Glutamatergic neuron (in vitro differentiated cells): ENCODE data around the gene IWS1. TPM values are rescaled to one million over a fixed set of nuclear protein-coding genes. Genes with fewer than 3 reads are reported as not detected.

Source experiments
- DNase-seq: peaks from one replicate; pipeline ENCODE4 v3.0.0; 2022
- H3K27ac Mint-ChIP-seq: one replicate; pipeline ENCODE4 v1.8.0; 2020; ENCODE audit warnings: mild to moderate bottlenecking, mixed read lengths, inconsistent platforms; ENCODE audit not compliant: unreplicated experiment
- H3K27me3 Mint-ChIP-seq: one replicate; pipeline ENCODE4 v1.8.0; 2020; ENCODE audit warnings: mild to moderate bottlenecking, moderate library complexity, mixed read lengths, inconsistent platforms; ENCODE audit not compliant: unreplicated experiment
- H3K36me3 Mint-ChIP-seq: one replicate; pipeline ENCODE4 v1.8.0; 2020; ENCODE audit warnings: mild to moderate bottlenecking, mixed read lengths, inconsistent platforms; ENCODE audit not compliant: unreplicated experiment
- H3K4me1 Mint-ChIP-seq: one replicate; pipeline ENCODE4 v1.8.0; 2020; ENCODE audit warnings: mild to moderate bottlenecking, low read depth, mixed read lengths, inconsistent platforms; ENCODE audit not compliant: unreplicated experiment
- H3K4me3 Mint-ChIP-seq: one replicate; pipeline ENCODE4 v1.8.0; 2020; ENCODE audit warnings: mild to moderate bottlenecking, mixed read lengths, inconsistent platforms; ENCODE audit not compliant: unreplicated experiment
- H3K9me3 Mint-ChIP-seq: one replicate; pipeline ENCODE4 v1.8.0; 2020; ENCODE audit warnings: mild to moderate bottlenecking, moderate library complexity, mixed read lengths, inconsistent platforms; ENCODE audit not compliant: unreplicated experiment
- CTCF ChIP-seq: fragments of 200-600 bp; sonication (generic); IDR thresholded peaks from one replicate; pipeline ENCODE4 v1.5.0; 2021; ENCODE audit not compliant: partially characterized antibody, unreplicated experiment
- long read RNA-seq: library from polyadenylated mRNA; unstranded; transcript quantifications from one replicate; pipeline ENCODE4 v2.0.0, GENCODE V29; 2020; ENCODE audit not compliant: unreplicated experiment
- total RNA-seq: library from RNA; stranded (reverse); fragmentation: NEBNext Ultra II Directional; extraction: Animal tissue kit (Norgen Biotek cat#: 25700); gene quantifications from one replicate; pipeline ENCODE4 v1.2.1, GENCODE V29; 2021; ENCODE audit not compliant: unreplicated experiment

IWS1 gene
- total RNA-seq = 46.1 TPM
- long read RNA-seq, transcript IWS1-201 (14 exons, 2,958 nt) = major isoform, 5 of 32 reads
- long read RNA-seq, partial matches to known transcripts = 22 of 32 reads
- long read RNA-seq, other reads (novel, unspliced or antisense) = 4 of 32 reads

GRCh38 chr2:127526132-127527000, at the start of gene IWS1:
Gene IWS1, minus strand, starts transcription at chr2:127526489. Its CDS starts 281 bp downstream, at chr2:127526208.
- Mint-ChIP-seq H3K4me1 (peaks cover 6% of the 10 kb centered on the region), H3K9me3 (peaks cover 4% of the 10 kb centered on the region), H3K27ac (peak within 1 kb of the TSS; percentile 97), H3K4me3 (peak within 1 kb of the TSS; percentile 97), H3K27me3 (peaks cover 4% of the 10 kb centered on the region), H3K36me3 (no peaks in the 10 kb centered on the region)
- peak; percentile 51 for TF ChIP-seq CTCF
- peak; percentile 95 for DNase-seq

- DNase-seq = no peak
- Mint-ChIP-seq H3K4me3 (no peak overlapping the region), H3K36me3 (no peaks in the 10 kb centered on the region), H3K27ac (no peak overlapping the region), H3K27me3 (peaks cover 8% of the 10 kb centered on the region), H3K9me3 (peaks cover 1% of the 10 kb centered on the region), H3K4me1 (peaks cover 1% of the 10 kb centered on the region)
- TF ChIP-seq CTCF = no peak
Measured at GRCh38 chr2:127575941-127576432, 49.7 kb upstream of the IWS1 start.

- Mint-ChIP-seq H3K27me3 (peaks cover 8% of the 10 kb centered on the region), H3K4me1 (peaks cover 1% of the 10 kb centered on the region), H3K4me3 (no peak overlapping the region), H3K9me3 (peaks cover 1% of the 10 kb centered on the region), H3K36me3 (no peaks in the 10 kb centered on the region), H3K27ac (peak overlapping the region; percentile 5)
- TF ChIP-seq CTCF = no peak
- DNase-seq = no peak
Measured at GRCh38 chr2:127575185-127575765, 49.0 kb upstream of the IWS1 start.

GRCh38 chr2:127574656-127575055, 48.4 kb upstream of the IWS1 start:
- DNase-seq = no peak
- peaks cover 3% of the 10 kb centered on the region for H3K9me3 Mint-ChIP-seq
- peaks cover 1% of the 10 kb centered on the region for H3K4me1 Mint-ChIP-seq
- no peak for TF ChIP-seq CTCF
- H3K27ac Mint-ChIP-seq = no peak overlapping the region
- H3K36me3 Mint-ChIP-seq = no peaks in the 10 kb centered on the region
- H3K27me3 Mint-ChIP-seq = peaks cover 10% of the 10 kb centered on the region
- no peak overlapping the region for H3K4me3 Mint-ChIP-seq
